ENCODE measurements around the gene PUDP.

DNA sequence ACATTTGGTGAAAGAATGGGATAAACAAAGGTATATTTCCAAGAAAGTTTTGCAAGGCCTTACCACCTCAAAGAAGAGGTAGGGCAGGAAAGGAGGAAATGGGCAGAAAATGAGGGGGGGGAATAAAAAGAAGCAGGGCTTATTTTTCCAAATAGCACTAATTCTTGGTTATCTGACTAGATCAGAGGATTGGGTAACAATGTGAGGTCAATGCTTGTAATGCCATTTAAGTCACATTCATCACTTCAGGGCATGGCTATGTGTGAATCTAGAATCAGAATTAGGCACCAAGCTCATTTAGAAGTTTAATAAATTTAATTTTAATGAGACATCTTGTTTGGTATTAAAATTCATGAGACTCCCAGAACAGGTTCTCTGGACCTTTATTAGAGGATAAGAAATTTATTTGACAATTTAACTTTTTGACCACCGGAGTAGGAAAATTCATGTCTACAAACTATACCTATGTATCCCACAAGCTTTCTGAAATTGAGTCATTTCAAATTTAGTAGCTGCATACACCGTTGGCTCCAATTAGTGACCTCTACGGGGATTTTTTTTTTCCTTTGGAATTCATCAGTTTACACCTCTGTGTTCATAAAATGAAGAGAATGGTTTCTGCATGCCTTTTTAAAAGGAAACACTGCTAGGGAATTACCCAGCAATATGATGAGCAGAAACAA is 1.8 kb downstream of the PUDP start:
- TF ChIP-seq, protein P1, sequence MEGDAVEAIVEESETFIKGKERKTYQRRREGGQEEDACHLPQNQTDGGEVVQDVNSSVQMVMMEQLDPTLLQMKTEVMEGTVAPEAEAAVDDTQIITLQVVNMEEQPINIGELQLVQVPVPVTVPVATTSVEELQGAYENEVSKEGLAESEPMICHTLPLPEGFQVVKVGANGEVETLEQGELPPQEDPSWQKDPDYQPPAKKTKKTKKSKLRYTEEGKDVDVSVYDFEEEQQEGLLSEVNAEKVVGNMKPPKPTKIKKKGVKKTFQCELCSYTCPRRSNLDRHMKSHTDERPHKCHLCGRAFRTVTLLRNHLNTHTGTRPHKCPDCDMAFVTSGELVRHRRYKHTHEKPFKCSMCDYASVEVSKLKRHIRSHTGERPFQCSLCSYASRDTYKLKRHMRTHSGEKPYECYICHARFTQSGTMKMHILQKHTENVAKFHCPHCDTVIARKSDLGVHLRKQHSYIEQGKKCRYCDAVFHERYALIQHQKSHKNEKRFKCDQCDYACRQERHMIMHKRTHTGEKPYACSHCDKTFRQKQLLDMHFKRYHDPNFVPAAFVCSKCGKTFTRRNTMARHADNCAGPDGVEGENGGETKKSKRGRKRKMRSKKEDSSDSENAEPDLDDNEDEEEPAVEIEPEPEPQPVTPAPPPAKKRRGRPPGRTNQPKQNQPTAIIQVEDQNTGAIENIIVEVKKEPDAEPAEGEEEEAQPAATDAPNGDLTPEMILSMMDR (IDR thresholded peaks at IDR 0.05) = no peak
- no peak for TF ChIP-seq POLR2A (IDR thresholded peaks at IDR 0.05)

All from Peyer's patch (tissue), 4 donors.